Activated CD8-positive, alpha-beta memory T cell treated with anti-CD3 and anti-CD28 coated beads, Interleukin-2, amount 50 U/mL, for 24 hours (primary cell): Measurements from ENCODE around the gene MRPL52.
"Not testable (repeated sequence)": the region's sequence is repeated elsewhere in the genome, so short reads cannot be mapped to it uniquely, and the experiment has no call there.

Source experiments
- DNase-seq: peaks from one replicate; pipeline ENCODE4 v3.0.0-alpha.2; 2020; ENCODE audit errors: extremely low read depth

The MRPL52 gene

GRCh38 chr14:22829661-22830442, at the start of gene MRPL52:
TSS of gene MRPL52 (plus strand) at chr14:22829887. CDS start at chr14:22829913, 26 bp downstream.
- DNase-seq: peak; percentile 76

DNA sequence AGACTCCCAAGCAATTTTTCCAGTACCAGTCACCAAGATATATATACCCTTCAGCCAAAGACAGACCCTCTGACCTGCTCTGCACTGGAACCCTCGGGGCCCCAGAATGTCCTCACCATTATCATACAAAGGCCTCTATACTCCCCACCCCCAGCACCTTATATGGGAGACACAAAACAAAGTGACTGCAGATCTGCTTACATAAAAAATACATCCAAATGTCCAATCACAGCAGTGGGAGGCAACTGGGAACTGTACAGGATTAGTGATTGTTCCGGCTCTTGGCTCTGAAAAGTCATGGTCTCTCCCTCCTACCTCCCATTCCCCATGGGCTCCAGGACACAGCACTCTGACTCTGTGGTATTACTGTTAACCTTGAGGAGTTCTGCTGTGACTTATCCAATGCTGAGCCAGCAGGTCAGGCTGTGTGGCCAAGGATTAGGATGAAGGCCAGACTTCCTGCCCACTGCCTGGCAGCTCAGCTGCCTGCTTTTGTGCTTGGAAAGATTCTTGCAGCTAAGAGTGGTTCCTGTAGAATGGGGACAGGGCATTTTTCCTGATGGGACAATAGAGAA, 49.5 kb upstream of the MRPL52 start:
- DNase-seq: no peak

- DNase-seq: no peak
Observed at GRCh38 chr14:22780941-22781300, 48.8 kb upstream of the MRPL52 start.

DNA sequence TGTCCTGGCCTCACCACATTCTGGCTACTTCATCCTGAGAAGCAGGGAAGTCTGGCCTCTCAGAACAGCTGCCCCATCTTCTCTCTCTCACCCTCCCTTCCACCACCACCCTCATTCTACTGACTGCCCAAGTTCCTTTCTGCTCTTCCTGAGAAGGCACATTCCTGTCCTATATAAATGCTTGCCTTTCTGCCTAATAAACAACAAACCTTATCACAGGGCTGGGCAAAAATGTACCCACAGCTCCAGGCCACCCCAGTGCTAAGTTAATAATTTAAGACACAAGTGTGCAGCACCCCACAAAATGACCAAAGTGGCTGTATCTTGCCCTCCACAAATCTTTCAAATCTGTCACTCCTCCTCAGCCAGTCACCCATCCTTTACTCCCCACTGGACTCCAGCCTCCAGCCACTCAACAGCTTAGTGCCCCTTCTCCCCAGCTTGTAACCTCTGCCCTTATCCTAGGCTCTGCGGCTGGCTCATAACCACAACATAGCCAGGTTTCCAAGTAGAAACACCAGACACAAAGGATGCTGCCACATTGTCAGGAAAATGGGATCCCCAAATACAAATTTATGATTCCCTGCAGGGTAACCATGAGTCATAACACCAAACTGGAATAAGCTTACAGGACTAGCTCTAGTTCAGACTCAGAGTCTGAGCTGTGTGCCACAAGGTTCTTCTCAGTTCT, 48.2 kb upstream of the MRPL52 start:
- no peak for DNase-seq

- no peak for DNase-seq
Observed at GRCh38 chr14:22786685-22787084, 43.0 kb upstream of the MRPL52 start.

DNA sequence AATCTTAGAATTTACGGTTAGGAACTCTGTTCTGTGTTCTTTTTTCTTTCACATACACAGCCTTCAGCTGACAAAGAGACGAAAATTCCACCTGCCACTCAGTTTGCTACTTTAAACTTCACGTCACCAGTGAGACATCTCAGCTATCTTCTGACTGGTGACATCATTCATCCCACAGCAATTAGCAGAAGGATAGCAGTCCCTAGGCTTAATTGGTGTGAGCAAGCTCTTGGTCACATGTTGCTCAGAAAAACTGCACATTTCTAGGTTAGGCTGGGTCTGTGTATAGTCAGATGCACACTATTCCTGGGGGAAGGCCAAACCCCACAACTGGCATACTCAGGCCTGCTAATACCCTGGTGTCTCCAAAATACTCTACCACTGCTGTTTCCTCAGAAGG, 38.4 kb upstream of the MRPL52 start:
- no peak for DNase-seq

- DNase-seq: no peak
Observed at GRCh38 chr14:22792158-22792557, 37.5 kb upstream of the MRPL52 start.

GRCh38 chr14:22793550-22793949, 36.1 kb upstream of the MRPL52 start:
- DNase-seq: not testable (repeated sequence)

DNA sequence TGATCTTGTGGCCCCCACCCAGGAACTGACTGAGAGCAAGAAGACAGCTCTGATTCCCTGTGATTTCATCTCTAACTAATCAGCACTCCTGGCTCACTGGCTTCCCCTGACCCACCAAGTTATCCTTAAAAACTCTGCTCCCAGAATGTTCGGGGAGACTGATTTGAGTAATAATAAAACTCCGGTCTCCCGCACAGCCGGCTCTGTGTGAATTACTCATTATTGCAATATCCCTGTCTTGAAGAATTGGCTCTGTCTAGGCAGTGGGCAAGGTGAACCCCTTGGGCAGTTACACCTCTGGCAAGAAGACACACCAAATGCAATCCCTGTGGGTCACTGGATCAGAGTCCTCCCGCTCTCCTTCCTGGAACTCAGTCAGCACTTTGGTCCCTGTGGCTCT, 35.7 kb upstream of the MRPL52 start:
- DNase-seq: no peak

DNA sequence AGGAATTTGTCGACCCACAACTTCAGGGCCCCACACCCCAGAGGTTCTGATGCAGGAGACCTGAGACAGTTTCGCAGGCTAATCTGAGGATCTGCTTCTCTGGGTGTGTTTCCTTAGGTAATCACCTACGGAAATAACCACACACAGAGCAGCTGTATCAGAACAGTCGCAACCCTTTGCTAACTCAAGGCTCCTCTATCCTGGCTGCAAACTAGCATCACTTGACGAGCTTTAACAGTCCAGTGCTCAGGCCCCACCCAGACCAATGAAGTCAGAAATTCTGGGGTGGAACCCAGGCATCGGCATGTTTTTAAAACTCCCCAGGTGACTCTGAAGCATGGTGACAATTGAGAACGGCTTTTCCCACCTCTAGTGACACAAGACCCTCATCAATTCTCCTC, 35.1 kb upstream of the MRPL52 start:
- DNase-seq: no peak

DNA sequence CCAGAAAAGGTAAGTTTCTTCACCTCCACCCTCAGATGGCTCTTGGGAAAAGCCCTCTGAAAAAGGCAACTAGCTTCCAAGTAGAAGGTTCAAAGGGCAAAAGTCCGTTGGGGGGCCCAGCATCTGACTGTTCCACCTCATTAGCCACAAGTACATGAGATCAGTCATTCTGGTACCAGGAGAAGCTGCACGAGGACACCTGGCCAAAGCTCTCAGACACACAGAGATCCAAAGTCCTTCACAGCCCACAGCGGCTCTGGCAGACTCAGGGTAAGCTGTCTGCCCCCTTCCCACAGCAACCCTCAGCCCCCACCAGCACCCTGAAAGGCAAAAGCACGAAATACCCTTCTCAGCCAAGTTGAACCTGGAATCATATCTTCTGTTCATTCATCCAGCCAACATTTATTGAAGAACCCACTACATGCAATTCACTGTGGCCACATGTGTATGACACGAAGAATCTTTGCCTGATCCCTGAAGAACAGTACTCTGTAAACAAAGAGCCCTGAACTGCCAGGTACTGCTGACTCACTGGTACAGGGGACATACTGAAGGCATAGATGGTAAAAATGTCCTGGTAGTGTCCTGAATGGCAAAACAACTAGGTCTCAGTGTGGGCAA, 33.5 kb upstream of the MRPL52 start:
- no peak for DNase-seq

- no peak for DNase-seq
Observed at GRCh38 chr14:22797017-22797917, 32.4 kb upstream of the MRPL52 start.

- no peak for DNase-seq
Observed at GRCh38 chr14:22798528-22798927, 31.2 kb upstream of the MRPL52 start.

GRCh38 chr14:22800346-22800745, 29.3 kb upstream of the MRPL52 start:
- no peak for DNase-seq

DNA sequence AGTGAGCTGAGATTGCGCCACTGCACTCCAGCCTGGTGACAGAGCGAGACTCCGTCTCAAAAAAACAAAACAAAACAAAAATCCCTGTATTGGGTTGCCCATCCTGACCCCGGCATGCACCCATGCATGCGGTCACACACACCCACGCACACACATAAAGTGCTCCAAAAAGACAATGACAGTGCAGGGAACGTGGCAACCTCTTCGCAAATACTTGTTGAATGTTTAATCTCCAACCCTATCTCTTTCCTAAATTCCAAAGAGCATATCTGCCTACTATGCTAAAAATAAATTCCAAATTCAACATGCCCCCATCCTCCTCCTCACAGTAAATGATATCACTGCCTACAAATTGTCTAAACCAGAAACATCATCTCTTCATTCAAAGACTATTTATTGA, 28.0 kb upstream of the MRPL52 start:
- no peak for DNase-seq

DNA sequence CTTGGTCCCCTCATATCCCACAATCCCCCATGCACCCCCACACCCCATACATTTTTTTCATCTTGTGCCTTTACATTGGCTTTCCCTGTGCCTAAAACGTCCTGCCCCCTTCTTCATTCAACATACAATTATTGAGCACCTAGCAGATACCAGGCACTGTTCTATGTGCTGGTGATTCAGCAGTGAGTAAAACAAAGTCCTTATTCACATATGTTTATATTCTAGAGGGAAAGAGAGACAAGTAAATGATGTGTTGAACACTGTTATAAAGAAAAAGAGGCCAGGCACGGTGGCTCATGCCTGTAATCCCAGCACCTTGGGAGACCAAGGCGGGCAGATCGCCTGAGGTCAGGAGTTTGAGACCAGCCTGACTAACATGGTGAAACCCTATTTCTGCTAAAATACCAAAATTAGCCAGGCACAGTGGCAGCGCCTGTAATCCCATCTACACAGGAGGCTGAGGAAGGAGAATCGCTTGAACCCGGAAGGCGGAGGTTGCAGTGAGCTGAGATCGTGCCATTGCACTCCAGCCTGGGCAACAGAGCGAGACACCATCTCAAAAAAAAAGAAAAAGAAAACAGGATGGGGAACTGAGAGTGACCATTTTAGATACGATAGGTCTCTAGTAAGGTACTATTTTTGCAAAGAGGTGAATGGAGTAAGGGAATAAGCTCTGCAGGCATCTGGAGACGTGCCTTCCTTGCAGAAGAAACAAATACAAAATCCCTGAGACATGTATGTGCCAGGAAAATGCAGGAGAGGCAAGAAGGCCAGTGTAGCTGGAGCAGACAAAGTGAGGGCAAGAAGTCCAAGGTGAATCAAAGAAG, 26.6 kb upstream of the MRPL52 start:
- no peak for DNase-seq

DNA sequence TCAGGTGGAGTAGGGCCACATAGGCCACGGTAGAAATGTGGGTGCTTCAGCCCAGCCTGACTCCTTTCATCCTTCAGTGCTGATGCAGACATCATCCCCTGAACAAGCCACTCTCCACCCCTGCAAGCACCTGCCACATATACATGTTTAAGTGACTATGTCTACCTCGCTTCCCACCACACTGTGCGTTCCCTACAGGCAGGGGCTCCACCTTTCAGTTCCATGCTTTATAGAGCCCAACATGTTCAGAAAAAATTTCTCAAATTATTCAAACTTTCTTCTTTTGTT, 26.1 kb upstream of the MRPL52 start:
- DNase-seq: no peak

- not testable (repeated sequence) for DNase-seq
Observed at GRCh38 chr14:22805235-22805634, 24.5 kb upstream of the MRPL52 start.

- DNase-seq: no peak
Observed at GRCh38 chr14:22807432-22808087, 22.1 kb upstream of the MRPL52 start.
